Lower lobe of right lung (tissue), 2 donors: ENCODE data around the gene LRCH1. TPM values are rescaled to one million over a fixed set of nuclear protein-coding genes. Genes with fewer than 3 reads are reported as not detected.
A peak's percentile ranks its signal among the peaks of the same experiment; 100 is the strongest.

Experiments
- ATAC-seq, 2 donors: fragments of 200-7000 bp; cut with Tn5 transposase; one replicate each; pipeline ENCODE4 v1.9.1; 2020 to 2022; ENCODE audit warnings: mild to moderate bottlenecking in 2 of 2, moderate library complexity in 2 of 2
- DNase-seq: peaks from one replicate; pipeline ENCODE4 v3.0.0-alpha.2; 2020
- H3K27ac ChIP-seq: fragments of 200-600 bp; one replicate; pipeline ENCODE4 v1.8.0; 2022
- H3K27me3 ChIP-seq: fragments of 200-600 bp; one replicate; pipeline ENCODE4 v1.8.0; 2022; ENCODE audit warnings: low read depth
- H3K36me3 ChIP-seq: fragments of 200-600 bp; one replicate; pipeline ENCODE4 v1.8.0; 2022; ENCODE audit warnings: mild to moderate bottlenecking
- H3K4me1 ChIP-seq: fragments of 200-600 bp; one replicate; pipeline ENCODE4 v1.8.0; 2022
- H3K4me3 ChIP-seq: fragments of 200-600 bp; one replicate; pipeline ENCODE4 v1.8.0; 2022; ENCODE audit warnings: mild to moderate bottlenecking
- H3K9me3 ChIP-seq: fragments of 200-600 bp; one replicate; pipeline ENCODE4 v1.8.0; 2022
- CTCF ChIP-seq: fragments of 200-600 bp; IDR thresholded peaks from one replicate; pipeline ENCODE4 v1.8.0; 2022; ENCODE audit warnings: antibody characterized with exemption, mild to moderate bottlenecking
- intact Hi-C: fragments of 100-400 bp; cut with DNase I; formaldehyde crosslinking; loops from one replicate; pipeline ENCODE4 v1.11.0; 2022
- total RNA-seq: library from RNA; stranded (reverse); fragmentation: NEBNext Ultra II Directional; extraction: Animal tissue kit (Norgen Biotek cat#: 25700); gene quantifications from one replicate; pipeline ENCODE4 v1.2.1, GENCODE V29; 2021
- donor health status: DM: no; HTN: yes; CAD: no; lungs with severe emphysema.

Gene LRCH1
- total RNA-seq, 1 donor from 2014 or later = 25.9 TPM

- ATAC-seq = peak in 1 of 2 donors; percentile 58
- no peaks in the 10 kb centered on the region for H3K36me3 ChIP-seq
- TF ChIP-seq CTCF = no peak
- H3K4me1 ChIP-seq = peaks cover 26% of the 10 kb centered on the region
- no peak overlapping the region for H3K4me3 ChIP-seq
- intact Hi-C loops = no loop called here
- H3K27me3 ChIP-seq = no peaks in the 10 kb centered on the region
- DNase-seq = no peak
- H3K27ac ChIP-seq = no peak overlapping the region
- no peaks in the 10 kb centered on the region for H3K9me3 ChIP-seq
These were observed 13.1 kb downstream of the LRCH1 start for GRCh38 chr13:46565808-46566750.

- Histone ChIP-seq H3K27ac (no peak overlapping the region), H3K9me3 (no peaks in the 10 kb centered on the region), H3K4me1 (peaks cover 36% of the 10 kb centered on the region), H3K36me3 (no peaks in the 10 kb centered on the region), H3K4me3 (no peak overlapping the region), H3K27me3 (no peaks in the 10 kb centered on the region)
- DNase-seq = no peak
- intact Hi-C loops = no loop called here
- ATAC-seq = no peak
- no peak for TF ChIP-seq CTCF
These were observed 14.7 kb downstream of the LRCH1 start for GRCh38 chr13:46567671-46568070.

GRCh38 chr13:46569456-46569855 is 16.5 kb downstream of the LRCH1 start:
- ATAC-seq = no peak
- no peak for TF ChIP-seq CTCF
- Histone ChIP-seq H3K36me3 (no peaks in the 10 kb centered on the region), H3K9me3 (no peaks in the 10 kb centered on the region), H3K4me1 (peaks cover 36% of the 10 kb centered on the region), H3K27ac (no peak overlapping the region), H3K27me3 (no peaks in the 10 kb centered on the region), H3K4me3 (no peak overlapping the region)
- DNase-seq = no peak
- intact Hi-C loops = no loop called here

- intact Hi-C loops = no loop called here
These were observed 17.3 kb downstream of the LRCH1 start for GRCh38 chr13:46570273-46570672.

GRCh38 chr13:46571189-46571908 is 18.4 kb downstream of the LRCH1 start:
- DNase-seq = no peak
- Histone ChIP-seq H3K4me3 (no peak overlapping the region), H3K9me3 (no peaks in the 10 kb centered on the region), H3K4me1 (peaks cover 33% of the 10 kb centered on the region), H3K27me3 (no peaks in the 10 kb centered on the region), H3K36me3 (no peaks in the 10 kb centered on the region), H3K27ac (no peak overlapping the region)
- peak in 1 of 2 donors; percentile 9 for ATAC-seq
- intact Hi-C loops = no loop called here
- TF ChIP-seq CTCF = no peak

More at GRCh38 chr13:46570273-46570672, 17.3 kb downstream of the LRCH1 start:
- Histone ChIP-seq H3K9me3 (no peaks in the 10 kb centered on the region), H3K27ac (no peak overlapping the region), H3K36me3 (no peaks in the 10 kb centered on the region), H3K4me1 (peaks cover 34% of the 10 kb centered on the region), H3K27me3 (no peaks in the 10 kb centered on the region), H3K4me3 (no peak overlapping the region)
- ATAC-seq = no peak
- no peak for TF ChIP-seq CTCF
- no peak for DNase-seq
